ENCODE results near the gene PSPC1. TPM values are rescaled to one million over a fixed set of nuclear protein-coding genes. Genes with fewer than 3 reads are reported as not detected.

PSPC1 gene
- total RNA-seq, 1 donor from 2014 or later = 57.5 TPM

DNA sequence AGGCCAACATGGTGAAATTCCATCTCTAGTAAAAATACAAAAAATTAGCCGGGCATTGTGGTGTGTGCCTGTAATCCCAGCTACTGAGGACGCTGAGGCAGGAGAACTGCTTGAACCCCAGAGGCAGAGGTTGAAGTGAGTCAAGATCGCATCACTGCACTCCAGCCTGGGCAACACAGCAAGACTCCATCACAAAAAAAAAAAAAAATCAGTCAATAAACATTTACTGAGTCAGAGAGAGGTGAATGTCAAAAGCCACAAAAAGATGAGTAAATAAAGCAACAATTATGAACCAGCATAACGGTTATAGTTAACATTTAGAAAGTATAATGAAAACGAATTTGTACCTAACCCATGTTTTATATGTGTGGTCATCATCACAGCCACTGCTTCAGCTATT is 23.1 kb downstream of the PSPC1 start:
- Histone ChIP-seq H2AFZ (ENCODE audit: low read depth, low read length) (no peak overlapping the region), H3K4me1 (ENCODE audit: insufficient read depth, low read length) (no peaks in the 10 kb centered on the region), H3K9me3 (ENCODE audit: insufficient read depth, low read depth, low read length) (no peaks in the 10 kb centered on the region), H4K20me1 (ENCODE audit: insufficient read depth, low read length) (peaks cover 64% of the 10 kb centered on the region), H3K9ac (ENCODE audit: low read length) (no peak overlapping the region), H3K27ac (ENCODE audit: low read depth, low read length) (peak overlapping the region; percentile 25), H3K4me3 (ENCODE audit: insufficient read depth, low read depth, low read length) (no peak overlapping the region), H3K79me2 (ENCODE audit: insufficient read depth, low read length) (peaks cover 96% of the 10 kb centered on the region), H3K36me3 (ENCODE audit: insufficient read depth, low read length) (peaks cover 7% of the 10 kb centered on the region), H3K27me3 (ENCODE audit: insufficient read depth, low read length) (no peaks in the 10 kb centered on the region), H3K4me2 (ENCODE audit: low read length) (peak overlapping the region; percentile 22)
- Mint-ChIP-seq H3K36me3 (ENCODE audit: low read depth, unreplicated experiment) (peaks cover 25% of the 10 kb centered on the region), H3K27me3 (ENCODE audit: low read depth, unreplicated experiment) (no peaks in the 10 kb centered on the region), H3K27ac (ENCODE audit: unreplicated experiment) (no peak overlapping the region), H3K9me3 (ENCODE audit: unreplicated experiment) (no peaks in the 10 kb centered on the region), H3K4me3 (ENCODE audit: unreplicated experiment) (no peak overlapping the region), H3K4me1 (ENCODE audit: low read depth, unreplicated experiment) (peaks cover 2% of the 10 kb centered on the region)
- FAIRE-seq = no peak
- no peak for DNase-seq (ENCODE audit: low read depth)
- TF ChIP-seq EZH2 (IDR thresholded peaks at IDR 0.05; ENCODE audit: insufficient read depth, low read length) = no peak
- TF ChIP-seq, protein P1, sequence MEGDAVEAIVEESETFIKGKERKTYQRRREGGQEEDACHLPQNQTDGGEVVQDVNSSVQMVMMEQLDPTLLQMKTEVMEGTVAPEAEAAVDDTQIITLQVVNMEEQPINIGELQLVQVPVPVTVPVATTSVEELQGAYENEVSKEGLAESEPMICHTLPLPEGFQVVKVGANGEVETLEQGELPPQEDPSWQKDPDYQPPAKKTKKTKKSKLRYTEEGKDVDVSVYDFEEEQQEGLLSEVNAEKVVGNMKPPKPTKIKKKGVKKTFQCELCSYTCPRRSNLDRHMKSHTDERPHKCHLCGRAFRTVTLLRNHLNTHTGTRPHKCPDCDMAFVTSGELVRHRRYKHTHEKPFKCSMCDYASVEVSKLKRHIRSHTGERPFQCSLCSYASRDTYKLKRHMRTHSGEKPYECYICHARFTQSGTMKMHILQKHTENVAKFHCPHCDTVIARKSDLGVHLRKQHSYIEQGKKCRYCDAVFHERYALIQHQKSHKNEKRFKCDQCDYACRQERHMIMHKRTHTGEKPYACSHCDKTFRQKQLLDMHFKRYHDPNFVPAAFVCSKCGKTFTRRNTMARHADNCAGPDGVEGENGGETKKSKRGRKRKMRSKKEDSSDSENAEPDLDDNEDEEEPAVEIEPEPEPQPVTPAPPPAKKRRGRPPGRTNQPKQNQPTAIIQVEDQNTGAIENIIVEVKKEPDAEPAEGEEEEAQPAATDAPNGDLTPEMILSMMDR (IDR thresholded peaks at IDR 0.05; ENCODE audit: insufficient read depth, low read depth, low read length) = no peak

DNA sequence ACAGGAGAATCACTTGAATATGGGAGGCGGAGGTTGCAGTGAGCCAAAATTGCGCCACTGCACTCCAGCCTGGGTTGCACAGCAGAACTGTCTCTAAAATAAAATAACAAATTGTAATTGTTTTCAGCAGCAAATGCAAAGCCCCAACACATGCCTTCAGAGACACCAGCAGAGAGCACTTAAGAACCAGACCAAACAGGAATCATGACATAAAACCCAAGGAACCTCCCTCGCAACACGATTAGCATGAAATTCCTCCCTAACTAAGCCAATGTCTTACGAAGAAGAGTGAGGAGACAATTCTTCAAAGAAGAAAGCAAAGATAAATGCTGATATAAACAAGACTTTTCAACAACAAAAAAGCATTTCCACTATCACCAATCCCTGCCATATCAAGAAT is 40.1 kb downstream of the PSPC1 start:
- Histone ChIP-seq H3K4me1 (ENCODE audit: insufficient read depth, low read length) (no peaks in the 10 kb centered on the region), H3K4me3 (ENCODE audit: insufficient read depth, low read depth, low read length) (no peak overlapping the region), H3K9me3 (ENCODE audit: insufficient read depth, low read depth, low read length) (no peaks in the 10 kb centered on the region), H3K27ac (ENCODE audit: low read depth, low read length) (no peak overlapping the region), H3K27me3 (ENCODE audit: insufficient read depth, low read length) (no peaks in the 10 kb centered on the region), H3K9ac (ENCODE audit: low read length) (no peak overlapping the region), H3K36me3 (ENCODE audit: insufficient read depth, low read length) (peaks cover 19% of the 10 kb centered on the region), H3K79me2 (ENCODE audit: insufficient read depth, low read length) (peaks cover 81% of the 10 kb centered on the region), H3K4me2 (ENCODE audit: low read length) (no peak overlapping the region), H4K20me1 (ENCODE audit: insufficient read depth, low read length) (peaks cover 30% of the 10 kb centered on the region), H2AFZ (ENCODE audit: low read depth, low read length) (no peak overlapping the region)
- Mint-ChIP-seq H3K27me3 (ENCODE audit: low read depth, unreplicated experiment) (no peaks in the 10 kb centered on the region), H3K36me3 (ENCODE audit: low read depth, unreplicated experiment) (peaks cover 12% of the 10 kb centered on the region), H3K27ac (ENCODE audit: unreplicated experiment) (no peak overlapping the region), H3K9me3 (ENCODE audit: unreplicated experiment) (no peaks in the 10 kb centered on the region), H3K4me1 (ENCODE audit: low read depth, unreplicated experiment) (peaks cover 2% of the 10 kb centered on the region), H3K4me3 (ENCODE audit: unreplicated experiment) (no peak overlapping the region)
- FAIRE-seq (no peak), DNase-seq (ENCODE audit: low read depth) (no peak)
- TF ChIP-seq EZH2 (IDR thresholded peaks at IDR 0.05; ENCODE audit: insufficient read depth, low read length) = no peak
- TF ChIP-seq, protein P1 (IDR thresholded peaks at IDR 0.05; ENCODE audit: insufficient read depth, low read depth, low read length) = no peak

DNA sequence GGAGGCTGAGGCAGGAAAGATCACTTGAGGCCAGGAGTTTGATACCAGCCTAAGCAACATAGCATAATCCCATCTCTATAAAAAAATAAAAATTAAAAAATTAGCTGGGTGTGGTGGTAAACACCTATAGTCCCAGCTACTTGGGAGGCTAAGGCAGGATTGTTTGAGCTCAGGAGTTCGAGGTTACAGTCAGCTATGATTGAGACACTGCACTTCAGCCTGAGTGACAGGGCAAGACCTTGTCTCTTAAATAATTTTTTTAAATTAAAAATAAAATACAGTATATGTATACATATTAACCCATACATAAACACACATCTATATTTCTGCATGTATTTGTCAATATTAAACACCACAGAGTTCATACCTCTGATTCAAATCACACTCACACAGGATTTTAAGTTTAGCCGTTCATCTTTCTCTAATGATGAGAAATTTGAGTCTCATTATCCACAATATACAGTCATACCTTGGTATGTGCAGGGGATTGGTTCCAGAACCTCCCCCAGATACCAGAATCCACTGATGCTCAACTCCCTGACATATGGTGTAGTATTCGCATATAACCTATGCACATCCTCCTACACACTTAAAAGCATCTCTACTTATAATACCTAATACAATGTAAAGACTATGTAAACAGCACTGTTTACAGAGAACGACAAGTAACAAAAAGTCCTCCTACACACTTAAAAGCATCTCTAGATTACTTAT is 44.7 kb downstream of the PSPC1 start:
- Histone ChIP-seq H3K4me2 (ENCODE audit: low read length) (no peak overlapping the region), H3K27me3 (ENCODE audit: insufficient read depth, low read length) (no peaks in the 10 kb centered on the region), H3K36me3 (ENCODE audit: insufficient read depth, low read length) (peaks cover 13% of the 10 kb centered on the region), H3K79me2 (ENCODE audit: insufficient read depth, low read length) (peaks cover 77% of the 10 kb centered on the region), H2AFZ (ENCODE audit: low read depth, low read length) (no peak overlapping the region), H3K9me3 (ENCODE audit: insufficient read depth, low read depth, low read length) (no peaks in the 10 kb centered on the region), H3K9ac (ENCODE audit: low read length) (no peak overlapping the region), H3K4me3 (ENCODE audit: insufficient read depth, low read depth, low read length) (no peak overlapping the region), H3K27ac (ENCODE audit: low read depth, low read length) (no peak overlapping the region), H4K20me1 (ENCODE audit: insufficient read depth, low read length) (peaks cover 42% of the 10 kb centered on the region), H3K4me1 (ENCODE audit: insufficient read depth, low read length) (no peaks in the 10 kb centered on the region)
- peaks cover 14% of the 10 kb centered on the region for H3K36me3 Mint-ChIP-seq (ENCODE audit: low read depth, unreplicated experiment)
- FAIRE-seq (no peak), DNase-seq (ENCODE audit: low read depth) (peak; percentile 16)
- no peaks in the 10 kb centered on the region for H3K27me3 Mint-ChIP-seq (ENCODE audit: low read depth, unreplicated experiment)
- no peaks in the 10 kb centered on the region for H3K9me3 Mint-ChIP-seq (ENCODE audit: unreplicated experiment)
- no peak overlapping the region for H3K27ac Mint-ChIP-seq (ENCODE audit: unreplicated experiment)
- TF ChIP-seq EZH2 (IDR thresholded peaks at IDR 0.05; ENCODE audit: insufficient read depth, low read length) = no peak
- TF ChIP-seq, protein P1 (IDR thresholded peaks at IDR 0.05; ENCODE audit: insufficient read depth, low read depth, low read length) = no peak
- peaks cover 2% of the 10 kb centered on the region for H3K4me1 Mint-ChIP-seq (ENCODE audit: low read depth, unreplicated experiment)
- H3K4me3 Mint-ChIP-seq (ENCODE audit: unreplicated experiment) = no peak overlapping the region
